Stimulated activated CD4-positive, alpha-beta T cell treated with anti-CD3 and anti-CD28 coated beads, Interleukin-2, amount 100 ng/mL, for 24 hours (primary cell): ENCODE measurements around the gene TBC1D12.

Experiments used
- DNase-seq, 2 donors: peaks; one replicate each; pipeline ENCODE4 v3.0.0-alpha.2; 2020

TBC1D12 gene

DNA sequence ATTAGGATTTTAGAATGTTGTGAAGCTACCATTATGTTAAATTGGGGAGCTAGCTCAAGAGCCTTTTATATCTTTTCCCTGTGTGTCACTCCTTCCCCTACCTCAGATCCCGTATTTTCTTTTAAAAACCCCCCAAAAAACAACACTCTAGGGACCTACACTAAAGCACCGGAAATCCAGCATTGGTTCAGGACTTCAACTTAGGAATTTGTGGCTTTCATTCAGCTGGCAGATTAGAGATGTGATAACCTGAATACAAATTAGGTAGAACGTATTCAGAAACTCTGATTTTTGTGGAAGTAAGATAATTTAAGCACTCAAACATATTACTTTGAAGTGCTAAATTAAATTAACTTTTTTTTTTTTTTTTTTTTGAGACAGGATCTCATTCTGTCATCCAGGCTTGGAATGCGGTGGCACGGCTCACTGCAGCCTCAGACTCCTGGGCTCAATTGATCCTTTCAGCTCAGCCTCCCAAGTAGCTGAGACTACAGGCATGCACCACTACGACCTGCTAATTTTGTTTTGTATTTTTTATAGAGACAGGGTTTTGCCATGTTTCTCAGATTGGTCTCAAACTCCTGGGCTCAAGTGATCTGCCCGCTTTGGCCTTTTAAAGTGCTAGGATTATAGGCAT, 6.8 kb downstream of the TBC1D12 start:
- DNase-seq: no peak

GRCh38 chr10:94411304-94411703, 9.0 kb downstream of the TBC1D12 start:
- DNase-seq: no peak

DNA sequence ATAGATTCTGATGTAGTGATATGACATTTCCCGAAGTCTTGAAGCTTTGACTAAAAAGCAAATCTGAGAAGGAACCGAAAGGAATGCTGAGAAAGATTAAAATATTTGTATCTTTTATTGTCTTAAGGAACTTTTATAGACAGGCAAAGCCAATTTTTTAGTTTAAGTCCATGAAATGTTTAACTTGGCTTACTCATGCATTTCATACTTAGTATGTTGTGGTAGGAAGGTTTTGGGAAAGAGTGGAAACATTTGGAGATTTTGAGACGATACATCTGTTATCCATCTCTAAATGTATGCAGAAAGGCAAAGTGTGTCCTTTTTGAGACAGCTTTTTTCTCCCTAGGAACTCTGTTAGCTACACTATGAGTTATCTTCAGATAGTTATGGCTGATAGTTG, 10.1 kb downstream of the TBC1D12 start:
- DNase-seq: no peak

DNA sequence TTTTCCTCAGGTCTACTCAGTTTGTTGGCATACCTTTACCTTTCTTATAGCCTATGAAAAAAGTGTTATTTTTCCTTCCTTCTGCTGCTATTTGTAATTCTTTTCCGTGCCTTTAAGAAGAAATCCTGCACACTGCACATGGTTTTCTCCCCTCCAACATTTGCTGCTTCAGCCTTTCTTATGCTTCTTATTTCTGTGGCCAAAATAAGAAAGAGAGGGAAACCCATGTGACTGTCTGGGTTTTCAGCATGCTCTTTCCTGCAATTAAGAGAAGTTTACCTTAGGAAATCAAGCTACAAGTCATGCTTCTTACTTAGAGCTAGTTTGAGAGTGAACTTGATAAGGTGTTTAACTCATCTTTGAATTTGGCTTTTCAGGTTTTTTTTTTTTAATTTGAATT, 11.0 kb downstream of the TBC1D12 start:
- DNase-seq: no peak

- DNase-seq: no peak
These were observed 14.6 kb downstream of the TBC1D12 start for GRCh38 chr10:94416896-94417295.

- DNase-seq: no peak
These were observed 15.0 kb downstream of the TBC1D12 start for GRCh38 chr10:94417321-94417720.

GRCh38 chr10:94420516-94420915, 18.2 kb downstream of the TBC1D12 start:
- no peak for DNase-seq

GRCh38 chr10:94420998-94421528, 18.7 kb downstream of the TBC1D12 start:
- no peak for DNase-seq

GRCh38 chr10:94423627-94424026, 21.3 kb downstream of the TBC1D12 start:
- no peak for DNase-seq

- no peak for DNase-seq
These were observed 22.5 kb downstream of the TBC1D12 start for GRCh38 chr10:94424714-94425337.

GRCh38 chr10:94425942-94426341, 23.6 kb downstream of the TBC1D12 start:
- no peak for DNase-seq

DNA sequence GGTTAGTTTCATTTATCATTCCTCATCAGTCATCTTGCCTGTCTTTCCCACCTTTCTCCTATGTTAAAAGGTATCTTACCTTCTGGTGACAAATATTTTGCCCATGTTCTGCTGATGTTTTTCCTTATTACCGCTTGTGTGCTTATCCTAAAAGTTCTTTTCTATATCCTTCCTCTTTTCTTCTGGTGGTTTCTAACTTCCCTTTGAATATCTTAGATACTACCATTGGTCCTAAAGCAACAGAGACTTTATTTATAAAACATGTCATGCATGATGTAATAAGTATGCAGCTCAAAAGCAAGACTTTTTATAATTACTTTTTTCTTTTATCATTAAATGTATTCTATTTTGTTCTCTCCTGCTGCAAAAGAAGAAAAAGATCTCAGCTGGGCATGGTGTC, 24.8 kb downstream of the TBC1D12 start:
- DNase-seq: no peak

DNA sequence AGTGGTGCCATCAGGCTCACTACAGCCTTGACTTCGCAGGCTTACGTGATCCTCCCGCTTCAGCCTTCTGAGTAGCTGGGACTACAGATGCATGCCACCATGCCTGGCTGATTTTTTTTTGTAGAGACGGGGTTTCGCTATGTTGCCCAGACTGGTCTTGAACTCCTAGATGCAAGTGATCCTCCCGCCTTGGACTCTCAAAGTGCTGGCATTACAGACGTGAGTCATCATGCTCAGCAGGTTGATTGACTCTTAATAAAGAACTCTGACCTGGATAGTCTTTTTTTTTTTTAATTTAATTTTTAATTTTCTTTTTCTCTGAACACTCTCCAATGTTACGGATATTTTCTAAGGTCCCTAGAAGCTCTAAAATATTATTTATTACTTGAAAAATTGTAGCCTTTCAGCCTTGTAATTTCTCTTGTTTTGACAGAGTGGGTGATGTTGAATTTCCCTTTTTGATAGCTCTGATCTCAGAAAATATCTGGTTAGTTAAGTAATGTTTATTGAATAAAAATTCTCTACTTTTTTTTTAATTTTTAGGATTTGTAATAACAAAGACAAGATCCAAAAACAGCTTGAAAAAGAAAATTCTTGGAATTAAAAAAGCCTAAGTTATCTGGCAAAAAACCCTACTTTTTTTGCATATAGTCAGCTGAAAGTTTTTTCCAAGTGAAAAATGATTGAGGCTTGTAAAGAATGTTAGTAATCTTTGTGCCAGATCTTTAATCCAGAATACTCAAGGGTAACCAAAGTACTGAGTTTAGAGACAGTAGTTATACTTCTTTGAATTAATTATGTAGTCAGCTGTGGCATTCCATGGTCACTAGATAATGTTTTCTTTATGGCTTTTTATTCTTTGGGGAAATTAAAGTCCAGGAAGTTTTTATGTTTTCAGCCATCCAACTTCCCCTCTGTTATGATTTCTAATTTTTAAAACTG, 26.7 kb downstream of the TBC1D12 start:
- no peak for DNase-seq

- no peak for DNase-seq
These were observed 28.4 kb downstream of the TBC1D12 start for GRCh38 chr10:94430701-94431100.

GRCh38 chr10:94432443-94432842, 30.1 kb downstream of the TBC1D12 start:
- DNase-seq: no peak

DNA sequence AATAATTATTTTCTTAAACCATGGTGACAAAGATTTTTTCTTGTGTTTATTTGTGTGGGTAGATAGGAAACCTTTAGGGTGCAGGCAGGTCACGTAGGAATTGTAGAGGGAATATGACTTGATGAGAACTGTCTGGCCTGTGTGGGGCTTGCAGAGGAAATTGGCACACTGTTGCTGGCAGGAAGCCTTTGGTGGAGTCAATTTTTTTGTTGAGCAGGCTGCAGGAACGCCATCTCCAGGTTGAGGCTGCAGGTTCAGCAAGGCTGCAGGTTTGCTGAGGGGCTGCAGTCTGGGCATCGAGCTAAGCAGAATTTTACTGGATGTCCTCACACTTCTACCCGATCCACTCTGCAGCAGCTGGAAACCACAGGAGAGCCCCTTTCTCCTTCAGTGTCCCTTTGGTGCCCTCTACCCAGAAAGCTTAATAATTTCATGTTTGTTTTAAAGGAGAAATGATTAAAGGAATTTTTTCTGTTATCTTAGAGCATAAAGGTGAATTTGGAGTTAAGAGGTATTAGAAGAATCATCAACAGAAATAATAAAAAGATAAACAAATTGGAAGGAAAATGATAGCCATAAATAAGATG, 37.0 kb downstream of the TBC1D12 start:
- DNase-seq: no peak

GRCh38 chr10:94440096-94440495, 37.8 kb downstream of the TBC1D12 start:
- DNase-seq: no peak

- DNase-seq: no peak
These were observed 40.7 kb downstream of the TBC1D12 start for GRCh38 chr10:94443047-94443446.

GRCh38 chr10:94443549-94443948, 41.2 kb downstream of the TBC1D12 start:
- DNase-seq: no peak

DNA sequence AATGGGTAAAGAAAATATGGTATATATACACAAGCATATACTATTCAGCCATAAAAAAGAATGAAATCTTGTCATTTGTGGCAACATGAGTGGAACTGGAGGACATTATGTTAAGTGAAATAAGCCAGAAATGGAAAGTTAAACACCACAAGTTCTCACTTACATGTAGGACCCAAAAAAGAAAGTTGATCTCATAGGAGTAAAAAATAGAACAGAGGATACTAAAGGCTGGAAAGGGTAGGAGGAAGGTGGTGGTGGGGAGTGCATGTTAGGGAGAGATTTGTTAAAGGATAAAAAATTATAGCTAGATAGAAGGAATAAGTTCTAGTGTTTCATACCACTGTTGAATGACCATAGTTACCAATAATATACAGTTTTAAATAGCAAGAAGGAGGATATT, 48.4 kb downstream of the TBC1D12 start:
- no peak for DNase-seq

- no peak for DNase-seq
These were observed 49.7 kb downstream of the TBC1D12 start for GRCh38 chr10:94451883-94452519.

GRCh38 chr10:94456942-94457341, 54.6 kb downstream of the TBC1D12 start:
- no peak for DNase-seq

DNA sequence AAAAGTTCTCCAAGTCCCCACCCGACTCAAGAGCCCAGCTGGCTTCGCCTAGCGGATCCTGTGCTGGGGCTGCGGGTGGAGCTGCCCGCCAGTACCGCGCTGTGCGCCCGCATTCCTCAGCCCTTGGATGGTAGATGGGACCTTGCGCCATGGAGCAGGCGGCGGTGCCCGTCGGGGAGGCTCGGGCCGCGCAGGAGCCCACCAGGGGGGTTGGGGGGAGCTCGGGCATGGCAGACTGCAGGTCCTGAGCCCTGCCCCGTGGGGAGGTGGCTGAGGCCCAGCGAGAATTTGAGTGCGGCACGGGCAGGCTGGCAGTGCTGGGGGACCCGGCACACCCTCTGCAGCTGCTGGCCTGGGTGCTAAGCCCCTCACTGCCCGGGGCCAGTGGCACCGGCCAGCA, 57.0 kb downstream of the TBC1D12 start:
- no peak for DNase-seq
